Central memory CD4-positive, alpha-beta T cell (primary cell): ENCODE measurements around the gene FOXK2.
"Not testable (repeated sequence)": the region's sequence is repeated elsewhere in the genome, so short reads cannot be mapped to it uniquely, and the experiment has no call there.

Experiments used
- DNase-seq: peaks from one replicate; pipeline ENCODE4 v3.0.0; 2022

FOXK2 gene

DNA sequence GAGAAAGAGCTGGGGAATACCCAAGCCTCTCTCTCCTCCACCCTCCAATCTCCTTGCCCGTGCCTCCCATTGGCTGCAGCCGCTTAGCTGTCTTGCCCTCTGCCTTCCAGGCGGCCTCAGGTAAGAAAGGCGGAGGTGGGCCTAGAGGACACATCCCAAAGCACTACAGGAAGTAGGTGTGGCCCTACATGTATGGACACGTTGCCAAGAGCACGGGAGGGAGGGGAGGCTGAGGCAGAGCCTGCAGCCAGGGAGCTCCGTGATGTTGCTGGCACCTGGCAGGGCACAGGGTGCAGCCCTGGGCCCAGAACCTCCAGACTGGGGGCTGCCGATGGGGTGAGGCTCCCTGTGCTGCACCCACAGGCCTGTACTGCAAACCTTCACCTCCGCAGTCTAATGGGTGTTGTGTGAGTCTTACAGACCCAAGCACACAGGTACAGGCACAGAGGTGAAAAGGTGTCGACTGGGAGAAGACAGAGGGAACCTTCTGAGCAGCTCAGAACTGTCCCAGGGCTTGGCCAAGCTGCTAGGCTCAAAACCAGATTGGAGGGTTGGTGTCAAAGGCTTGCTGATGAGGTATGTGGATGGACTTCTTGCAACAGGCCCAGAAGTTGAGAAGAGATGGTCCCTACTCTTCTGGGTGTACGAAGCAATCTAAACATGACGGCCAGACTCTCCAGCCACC lies 23.5 kb upstream of the FOXK2 start:
- no peak for DNase-seq

DNA sequence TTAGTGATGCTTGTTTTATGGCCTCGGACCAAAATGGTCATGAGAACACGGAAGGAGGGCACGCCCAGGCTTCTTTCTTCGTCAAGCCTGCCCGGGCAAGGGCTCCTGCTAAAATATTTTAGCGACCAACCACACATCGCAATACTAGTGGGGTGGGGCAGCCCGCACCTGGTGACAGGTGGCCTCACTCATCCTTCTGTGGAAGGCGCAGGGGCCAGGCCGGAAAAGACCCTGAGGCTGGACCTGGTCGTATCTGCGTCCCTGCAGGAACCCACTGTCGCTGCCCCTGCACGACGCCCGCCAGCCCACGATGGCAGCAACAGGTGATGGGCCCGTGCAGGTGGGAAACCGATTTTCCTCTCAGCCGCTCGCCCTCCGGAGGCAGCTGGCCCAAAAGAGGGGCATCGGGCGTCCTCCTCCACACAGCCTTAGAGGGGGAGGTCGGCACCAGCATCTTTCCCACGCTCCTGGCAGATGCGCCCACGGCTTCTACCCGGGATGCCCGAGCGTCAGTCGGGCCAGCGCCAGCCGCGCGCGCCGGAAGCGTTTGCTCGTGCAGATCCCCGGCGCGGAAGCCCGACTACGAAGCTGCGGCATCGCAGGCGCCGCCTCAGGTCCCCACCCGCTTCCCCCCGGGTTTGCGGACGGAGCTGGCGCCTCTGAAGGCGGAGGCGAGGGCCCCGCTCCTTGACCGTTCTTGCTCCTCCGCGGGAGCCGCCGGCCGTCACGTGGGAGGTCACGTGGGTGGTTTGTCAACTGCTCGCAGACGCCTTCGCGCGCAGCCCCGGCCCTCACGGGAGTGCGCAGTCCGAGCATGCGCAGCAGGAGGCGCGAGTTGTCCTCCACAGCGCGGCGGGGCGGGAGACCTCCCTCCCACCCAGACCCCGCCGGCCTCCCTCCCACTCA lies 22.8 kb upstream of the FOXK2 start:
- peak; percentile 85 for DNase-seq

GRCh38 chr17:82497483-82498405 lies 21.8 kb upstream of the FOXK2 start:
- peak; percentile 52 for DNase-seq

- DNase-seq, result no peak
These were observed 17.3 kb upstream of the FOXK2 start for GRCh38 chr17:82502207-82502606.

DNA sequence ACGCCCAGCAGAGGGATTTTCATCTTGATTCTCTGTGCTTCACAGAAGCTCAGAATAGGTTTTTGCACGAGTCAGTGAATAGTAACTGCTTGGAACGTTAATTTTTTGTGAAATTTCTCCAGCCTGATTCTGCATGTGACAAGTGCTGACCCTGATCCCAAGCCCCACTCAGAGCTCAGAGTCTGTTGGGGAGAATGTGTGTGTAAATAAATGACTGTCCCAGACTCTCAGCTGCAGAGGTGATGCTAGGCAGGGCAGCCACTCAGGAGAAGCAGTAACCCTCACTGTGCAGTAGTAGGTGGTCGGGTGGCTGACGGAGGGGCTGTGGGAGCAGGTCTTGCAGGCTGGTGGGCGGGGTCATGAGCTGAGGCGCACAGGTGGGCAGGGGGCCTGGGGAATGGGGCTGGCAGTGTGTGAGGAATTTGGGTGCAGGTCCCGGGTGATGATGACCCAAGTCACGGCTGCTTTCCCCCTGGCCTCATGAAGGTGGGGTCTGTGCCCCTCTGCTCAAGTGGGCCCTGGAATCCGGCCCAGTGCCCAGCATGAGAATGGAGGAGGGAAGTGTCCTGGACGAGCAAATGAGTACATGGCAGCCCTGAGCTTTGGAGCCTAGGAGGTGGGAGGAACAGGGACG lies 16.3 kb upstream of the FOXK2 start:
- no peak for DNase-seq

- DNase-seq, result no peak
These were observed 15.7 kb upstream of the FOXK2 start for GRCh38 chr17:82503728-82504308.

DNA sequence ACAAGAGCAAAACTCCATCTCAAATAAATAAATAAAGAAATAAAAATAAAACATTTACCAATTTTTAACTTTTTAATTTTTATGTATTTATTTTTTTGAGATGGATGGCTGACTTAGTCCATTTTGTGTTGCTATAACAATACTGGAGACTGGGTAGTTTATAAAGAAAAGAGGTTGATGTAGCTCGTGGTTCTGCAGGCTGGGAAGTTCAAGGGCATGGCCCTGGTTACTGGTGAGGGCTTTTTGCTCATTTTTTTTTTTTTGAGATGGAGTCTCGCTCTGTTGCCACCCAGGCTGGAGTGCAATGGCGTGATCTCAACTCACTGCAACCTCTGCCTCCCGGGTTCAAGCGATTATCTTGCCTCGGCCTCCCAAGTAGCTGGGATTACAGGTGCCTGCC lies 14.2 kb upstream of the FOXK2 start:
- no peak for DNase-seq

- DNase-seq, result not testable (repeated sequence)
These were observed 13.1 kb upstream of the FOXK2 start for GRCh38 chr17:82506402-82506801.

DNA sequence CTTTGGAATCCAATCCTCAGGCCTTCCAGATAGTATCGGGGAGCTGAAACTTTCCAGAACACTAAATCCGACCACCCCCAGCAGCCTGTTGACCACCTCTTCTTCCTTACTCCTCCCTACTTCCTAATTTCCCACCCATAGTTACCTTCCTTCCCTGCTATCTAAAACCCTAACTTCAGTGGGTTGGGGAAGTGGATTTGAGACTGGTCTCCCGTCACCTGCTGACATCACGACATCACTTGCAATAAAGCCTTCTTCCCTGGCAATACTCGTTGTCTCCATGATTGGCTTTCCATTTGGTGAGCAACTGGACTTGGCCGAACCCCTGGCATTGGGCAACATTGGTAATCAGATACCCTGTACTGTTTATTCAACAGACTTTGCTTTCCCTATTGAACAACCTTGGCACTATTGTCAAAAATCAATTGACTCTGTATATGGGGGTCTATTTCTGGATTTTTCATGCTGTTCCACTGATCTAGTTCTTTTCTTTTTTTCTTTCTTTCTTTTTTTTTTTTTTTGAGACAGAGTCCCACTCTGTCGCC lies 11.8 kb upstream of the FOXK2 start:
- DNase-seq, result no peak

DNA sequence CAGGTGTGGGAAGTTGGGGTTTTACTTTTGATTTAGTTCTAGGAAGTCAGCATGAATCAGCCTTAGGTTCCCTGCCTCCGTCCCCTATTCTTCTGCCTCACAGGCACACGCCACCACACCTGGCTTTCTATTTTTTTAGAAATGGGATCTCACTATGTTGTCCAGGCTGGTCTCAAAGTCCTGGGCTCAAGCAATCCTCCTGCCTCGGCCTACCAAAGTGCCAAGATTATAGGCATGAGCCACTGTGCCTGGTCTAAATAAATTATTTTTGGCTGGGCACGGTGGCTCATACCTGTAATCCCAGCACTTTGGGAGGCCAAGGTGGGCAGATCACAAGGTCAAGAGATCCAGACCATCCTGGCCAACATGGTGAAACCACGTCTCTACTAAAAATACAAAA lies 7.9 kb upstream of the FOXK2 start:
- not testable (repeated sequence) for DNase-seq

GRCh38 chr17:82513864-82514263 lies 5.7 kb upstream of the FOXK2 start:
- DNase-seq, result not testable (repeated sequence)

- no peak for DNase-seq
These were observed 2.2 kb upstream of the FOXK2 start for GRCh38 chr17:82517230-82517865.

- DNase-seq, result peak; percentile 35
These were observed 705 bp downstream of the FOXK2 start for GRCh38 chr17:82519971-82520903.

DNA sequence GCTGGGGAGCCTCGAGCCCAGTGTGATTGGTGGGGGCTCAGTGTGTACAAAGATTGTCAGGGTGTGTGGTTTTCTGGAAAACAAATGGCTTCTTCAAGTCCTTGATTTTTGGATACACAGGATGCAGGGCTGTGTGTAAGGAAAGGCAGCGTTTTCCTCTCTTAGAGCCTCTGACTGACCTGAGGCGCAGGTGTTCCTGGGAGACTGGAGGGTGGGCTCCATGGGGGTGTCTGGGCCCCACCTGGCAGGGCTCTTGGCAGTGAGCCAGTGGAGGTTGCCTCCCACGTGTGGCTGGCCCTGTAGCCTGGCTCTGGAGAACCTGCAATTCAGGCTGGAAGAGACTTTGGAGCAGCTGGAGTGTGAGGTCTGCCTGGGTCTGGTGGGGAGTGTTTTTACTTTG lies 5.0 kb downstream of the FOXK2 start:
- no peak for DNase-seq

- DNase-seq, result no peak
These were observed 6.2 kb downstream of the FOXK2 start for GRCh38 chr17:82525712-82526111.

GRCh38 chr17:82527898-82528297 lies 8.4 kb downstream of the FOXK2 start:
- DNase-seq, result no peak

GRCh38 chr17:82528484-82529265 lies 9.1 kb downstream of the FOXK2 start:
- no peak for DNase-seq

DNA sequence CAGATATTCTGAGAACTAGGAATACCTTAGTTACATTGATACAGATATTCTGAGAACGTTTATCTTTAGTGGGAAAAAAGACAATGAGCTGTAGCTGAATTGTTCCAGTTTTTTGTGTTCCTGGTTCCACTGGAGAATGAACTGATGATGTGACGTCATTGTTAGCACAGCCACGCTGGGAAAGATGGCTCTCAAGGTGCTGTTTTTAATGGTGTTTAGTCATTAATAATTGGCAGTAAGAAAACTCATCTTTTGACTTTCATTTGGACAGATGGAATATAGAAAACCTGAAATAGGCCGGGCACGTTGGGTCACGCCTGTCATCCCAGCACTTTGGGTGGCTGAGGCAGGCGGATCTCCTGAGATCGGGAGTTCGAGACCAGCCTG lies 10.4 kb downstream of the FOXK2 start:
- DNase-seq, result no peak

- no peak for DNase-seq
These were observed 11.9 kb downstream of the FOXK2 start for GRCh38 chr17:82531431-82531881.
